Measurements from ENCODE around the gene OTOS. TPM values are rescaled to one million over a fixed set of nuclear protein-coding genes. Genes with fewer than 3 reads are reported as not detected.

The OTOS gene
- total and polyA plus RNA-seq, 2 donors (not counting 1 experiment from before 2014, with no cell fraction given) = not detected

DNA sequence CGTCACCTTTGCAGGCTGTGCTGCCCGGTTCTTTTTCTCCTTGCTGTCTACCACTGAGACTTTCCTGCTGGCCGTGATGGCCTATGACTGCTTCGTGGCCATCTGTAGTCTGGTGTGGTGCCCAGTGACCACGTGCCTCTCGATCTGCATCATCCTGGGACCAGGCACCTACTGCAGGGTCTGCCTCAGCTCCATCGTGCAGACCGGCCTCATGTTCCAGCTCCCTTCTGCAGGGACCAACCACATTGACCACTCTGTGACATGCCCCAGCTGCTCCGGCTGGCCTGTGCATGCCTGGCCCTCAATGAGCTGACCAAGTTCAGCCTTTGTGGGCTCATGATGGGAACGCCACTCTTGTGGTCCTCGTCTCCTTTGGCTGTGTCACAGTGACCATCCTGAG, 31.1 kb downstream of the OTOS start:
- Histone ChIP-seq H3K9ac (ENCODE audit: low read length) (no peak overlapping the region), H3K79me2 (ENCODE audit: control insufficient read depth, insufficient read depth, low read length) (no peaks in the 10 kb centered on the region), H2AFZ (ENCODE audit: insufficient read depth, low read depth, low read length, poor library complexity, severe bottlenecking) (no peak overlapping the region), H3K9me3 (ENCODE audit: control extremely low read depth in 1 of 3, control insufficient read depth in 2 of 3, insufficient read depth in 1 of 3, low read length in 2 of 3) (no peaks in the 10 kb centered on the region), H3K4me2 (replicated peaks; ENCODE audit: low read depth, low read length, poor library complexity, severe bottlenecking) (no peak overlapping the region), H3K4me1 (ENCODE audit: control insufficient read depth in 2 of 2, insufficient read depth in 2 of 2, low read length in 2 of 2) (no peaks in the 10 kb centered on the region), H3K27me3 (replicated peaks in 1 of 4; ENCODE audit: control extremely low read depth in 1 of 4, control insufficient read depth in 3 of 4, insufficient read depth in 4 of 4, low read length in 3 of 4) (peaks cover 0 to 9% (median 2%) of the 10 kb centered on the region in 4 experiments), H3K27ac (ENCODE audit: low read length in 2 of 2) (no peak overlapping the region), H3K36me3 (replicated peaks in 1 of 2; ENCODE audit: control extremely low read depth in 1 of 2, control insufficient read depth in 1 of 2, extremely low read depth in 1 of 2, insufficient read depth in 2 of 2, low read length in 1 of 2) (no peaks in the 10 kb centered on the region), H3K4me3 (ENCODE audit: control extremely low read depth in 1 of 5, extremely low read depth in 1 of 5, insufficient read depth in 1 of 5, low read depth in 2 of 5, low read length in 4 of 5) (no peak overlapping the region), H4K20me1 (ENCODE audit: control insufficient read depth, insufficient read depth, low read length, poor library complexity, severe bottlenecking) (no peaks in the 10 kb centered on the region)
- no peak overlapping the region for H3K27ac Mint-ChIP-seq
- no peaks in the 10 kb centered on the region for H3K4me1 Mint-ChIP-seq
- ChIA-PET POLR2A (no interaction called here), CTCF (no interaction called here)
- intact Hi-C loops (cut with micrococcal nuclease) = no loop called here
- WGBS (ENCODE audit: insufficient coverage) = 78% methylated on average over 11 of the region's 11 CpGs
- H3K9me3 Mint-ChIP-seq (ENCODE audit: insufficient read depth) = no peaks in the 10 kb centered on the region
- no peak for ATAC-seq (ENCODE audit: low read depth)
- H3K4me3 Mint-ChIP-seq = no peak overlapping the region
- TF ChIP-seq, protein P1, sequence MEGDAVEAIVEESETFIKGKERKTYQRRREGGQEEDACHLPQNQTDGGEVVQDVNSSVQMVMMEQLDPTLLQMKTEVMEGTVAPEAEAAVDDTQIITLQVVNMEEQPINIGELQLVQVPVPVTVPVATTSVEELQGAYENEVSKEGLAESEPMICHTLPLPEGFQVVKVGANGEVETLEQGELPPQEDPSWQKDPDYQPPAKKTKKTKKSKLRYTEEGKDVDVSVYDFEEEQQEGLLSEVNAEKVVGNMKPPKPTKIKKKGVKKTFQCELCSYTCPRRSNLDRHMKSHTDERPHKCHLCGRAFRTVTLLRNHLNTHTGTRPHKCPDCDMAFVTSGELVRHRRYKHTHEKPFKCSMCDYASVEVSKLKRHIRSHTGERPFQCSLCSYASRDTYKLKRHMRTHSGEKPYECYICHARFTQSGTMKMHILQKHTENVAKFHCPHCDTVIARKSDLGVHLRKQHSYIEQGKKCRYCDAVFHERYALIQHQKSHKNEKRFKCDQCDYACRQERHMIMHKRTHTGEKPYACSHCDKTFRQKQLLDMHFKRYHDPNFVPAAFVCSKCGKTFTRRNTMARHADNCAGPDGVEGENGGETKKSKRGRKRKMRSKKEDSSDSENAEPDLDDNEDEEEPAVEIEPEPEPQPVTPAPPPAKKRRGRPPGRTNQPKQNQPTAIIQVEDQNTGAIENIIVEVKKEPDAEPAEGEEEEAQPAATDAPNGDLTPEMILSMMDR (IDR thresholded peaks at IDR 0.05) = no peak
- TF ChIP-seq EZH2 (IDR thresholded peaks at IDR 0.05; ENCODE audit: borderline replicate concordance, insufficient read depth, low read depth, low read length, poor library complexity, severe bottlenecking) = no peak
- no peak for DNase-seq
- H3K27me3 Mint-ChIP-seq = peaks cover 22% of the 10 kb centered on the region

DNA sequence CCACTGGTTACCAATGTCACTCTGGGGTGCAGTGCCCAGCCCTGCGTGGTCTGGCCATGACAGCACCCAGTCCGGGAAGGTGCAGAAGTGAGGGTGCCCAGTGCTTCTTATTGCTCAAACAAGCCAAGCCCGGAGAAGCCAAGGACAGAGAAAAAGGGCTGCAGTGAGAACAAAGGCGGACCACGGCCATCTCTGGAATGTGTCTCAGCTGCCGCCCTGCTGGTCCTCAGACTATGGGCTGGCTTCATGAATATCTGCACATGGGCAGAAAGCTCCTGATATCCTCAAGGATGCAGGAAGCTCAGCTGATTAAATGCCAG, 33.0 kb downstream of the OTOS start:
- Histone ChIP-seq H3K4me2 (replicated peaks; ENCODE audit: low read depth, low read length, poor library complexity, severe bottlenecking) (no peak overlapping the region), H3K36me3 (replicated peaks in 1 of 2; ENCODE audit: control extremely low read depth in 1 of 2, control insufficient read depth in 1 of 2, extremely low read depth in 1 of 2, insufficient read depth in 2 of 2, low read length in 1 of 2) (no peaks in the 10 kb centered on the region), H3K79me2 (ENCODE audit: control insufficient read depth, insufficient read depth, low read length) (no peaks in the 10 kb centered on the region), H2AFZ (ENCODE audit: insufficient read depth, low read depth, low read length, poor library complexity, severe bottlenecking) (no peak overlapping the region), H3K4me1 (ENCODE audit: control insufficient read depth in 2 of 2, insufficient read depth in 2 of 2, low read length in 2 of 2) (no peaks in the 10 kb centered on the region), H3K27ac (ENCODE audit: low read length in 2 of 2) (no peak overlapping the region), H3K9me3 (ENCODE audit: control extremely low read depth in 1 of 3, control insufficient read depth in 2 of 3, insufficient read depth in 1 of 3, low read length in 2 of 3) (no peaks in the 10 kb centered on the region), H3K4me3 (ENCODE audit: control extremely low read depth in 1 of 5, extremely low read depth in 1 of 5, insufficient read depth in 1 of 5, low read depth in 2 of 5, low read length in 4 of 5) (no peak overlapping the region), H3K27me3 (replicated peaks in 1 of 4; ENCODE audit: control extremely low read depth in 1 of 4, control insufficient read depth in 3 of 4, insufficient read depth in 4 of 4, low read length in 3 of 4) (no peaks in the 10 kb centered on the region), H4K20me1 (ENCODE audit: control insufficient read depth, insufficient read depth, low read length, poor library complexity, severe bottlenecking) (no peaks in the 10 kb centered on the region), H3K9ac (ENCODE audit: low read length) (no peak overlapping the region)
- TF ChIP-seq, protein P1 (IDR thresholded peaks at IDR 0.05) = no peak
- no peak for TF ChIP-seq EZH2 (IDR thresholded peaks at IDR 0.05; ENCODE audit: borderline replicate concordance, insufficient read depth, low read depth, low read length, poor library complexity, severe bottlenecking)
- ChIA-PET CTCF (no interaction called here), POLR2A (no interaction called here)
- no peak for ATAC-seq (ENCODE audit: low read depth)
- DNase-seq = no peak
- Mint-ChIP-seq H3K27ac (no peak overlapping the region), H3K27me3 (peaks cover 17% of the 10 kb centered on the region), H3K4me1 (no peaks in the 10 kb centered on the region), H3K4me3 (no peak overlapping the region), H3K9me3 (ENCODE audit: insufficient read depth) (no peaks in the 10 kb centered on the region)
- 85% methylated on average over 6 of the region's 6 CpGs for WGBS (ENCODE audit: insufficient coverage)
- intact Hi-C loops (cut with micrococcal nuclease) = no loop called here
